Kasumi-1 (cell line): ENCODE results near the gene SLC23A2.
A peak's percentile ranks its signal among the peaks of the same experiment; 100 is the strongest.
"Not testable (repeated sequence)": the region's sequence is repeated elsewhere in the genome, so short reads cannot be mapped to it uniquely, and the experiment has no call there.

Source experiments
- DNase-seq, 2 experiments: peaks; one replicate each; lab custom pipeline; 2025; lab: John Stamatoyannopoulos, UW

SLC23A2 gene

DNA sequence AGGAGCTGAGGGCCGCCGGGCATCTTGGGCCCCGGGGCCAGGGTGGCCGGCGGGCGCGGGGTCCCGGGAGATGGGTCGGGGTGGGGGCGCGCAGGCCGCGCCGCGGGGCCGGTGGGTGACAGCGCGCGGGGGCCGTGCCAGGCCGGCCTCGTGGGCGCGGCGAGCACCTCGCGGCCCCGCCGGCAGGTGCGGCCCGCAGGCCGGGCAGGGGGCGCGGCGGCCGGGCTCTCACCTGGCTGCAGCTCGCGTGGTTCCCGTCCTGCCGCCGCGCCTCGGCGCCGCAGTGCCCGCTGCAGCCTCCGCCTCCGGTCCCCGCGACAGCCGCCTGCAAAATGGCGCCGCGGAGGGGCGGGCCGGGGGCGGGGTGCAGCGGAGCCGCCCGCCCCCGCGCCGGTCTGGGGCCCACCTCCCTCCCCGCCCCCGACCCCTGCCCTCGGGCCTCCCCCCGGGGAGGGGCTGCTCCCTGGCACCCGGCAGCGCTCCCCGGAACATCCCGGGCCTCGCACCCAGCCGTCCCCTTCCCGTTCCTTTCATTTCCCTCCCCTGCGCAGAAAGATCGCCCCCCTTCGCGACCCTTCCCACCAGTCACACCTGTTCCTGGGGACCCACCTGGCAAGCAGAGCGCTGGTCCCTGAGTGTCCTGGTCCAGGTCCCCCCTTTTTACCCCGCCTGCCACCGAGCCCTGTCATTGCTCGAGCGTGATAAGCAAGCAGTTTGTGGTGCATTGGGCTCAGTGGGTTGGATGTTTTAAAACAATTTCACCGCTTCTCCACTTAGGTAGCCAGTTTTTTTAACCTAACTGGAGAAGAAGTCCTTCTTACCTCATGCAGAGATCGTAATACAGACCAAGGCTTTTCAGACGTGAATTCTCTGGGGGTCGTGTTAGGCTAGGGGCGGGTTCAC lies at the start of gene SLC23A2:
Gene SLC23A2 (minus strand): TSS at position 337 of the 903 bp plus-strand sequence. CDS start 68,948 bp downstream, outside the sequence.
- DNase-seq, result peak; percentile 15 to 45

- DNase-seq, result peak; percentile 74 to 87
These were observed 45.5 kb upstream of the SLC23A2 start for GRCh38 chr20:5046656-5047339.

- DNase-seq, result no peak
These were observed 44.6 kb upstream of the SLC23A2 start for GRCh38 chr20:5045906-5046305.

DNA sequence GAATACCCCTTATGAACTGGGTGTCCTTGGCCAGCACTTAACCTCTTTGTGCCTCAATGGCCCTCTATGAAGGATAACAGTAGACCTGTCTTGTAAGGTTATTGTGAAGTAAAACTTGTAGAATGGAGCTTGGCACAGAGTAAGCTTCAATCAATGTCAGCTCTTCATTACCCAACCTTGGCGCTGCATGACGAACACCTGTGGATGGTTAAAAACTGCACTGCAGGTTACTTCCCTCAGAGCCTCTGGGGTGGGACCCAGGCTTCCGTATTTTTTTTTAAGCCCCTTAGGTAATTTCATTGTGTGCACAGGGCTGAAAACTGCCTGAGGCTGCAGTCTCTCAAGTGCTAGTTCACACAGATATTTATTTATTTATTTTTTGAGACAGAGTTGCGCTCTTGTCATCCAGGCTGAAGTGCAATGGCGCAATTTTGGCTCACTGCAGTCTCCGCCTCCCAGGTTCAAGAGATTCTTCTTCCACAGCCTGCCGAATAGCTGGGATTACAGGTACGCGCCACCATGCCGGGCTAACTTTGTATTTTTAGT lies 42.8 kb upstream of the SLC23A2 start:
- no peak for DNase-seq

GRCh38 chr20:5041433-5041832 lies 40.1 kb upstream of the SLC23A2 start:
- no peak for DNase-seq

DNA sequence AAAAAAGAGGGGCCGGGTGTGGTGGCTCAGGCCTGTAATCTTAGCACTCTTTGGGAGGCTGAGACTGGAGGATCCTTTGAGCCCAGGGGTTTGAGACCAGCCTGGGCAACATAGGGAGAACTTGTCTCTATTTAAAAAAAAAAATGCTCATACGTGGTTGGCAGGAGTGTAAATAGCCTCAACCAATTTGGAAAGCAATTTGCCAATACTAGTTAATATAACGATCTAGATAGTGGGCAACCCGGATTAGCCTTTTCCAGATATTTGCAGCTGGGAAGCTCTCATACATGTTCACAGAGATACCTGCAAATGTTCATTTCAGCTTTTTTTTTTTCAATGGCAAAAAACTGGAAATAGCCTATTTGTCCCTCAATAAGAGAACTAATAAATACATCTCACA lies 39.0 kb upstream of the SLC23A2 start:
- DNase-seq, result no peak

GRCh38 chr20:5039889-5040288 lies 38.6 kb upstream of the SLC23A2 start:
- no peak for DNase-seq

GRCh38 chr20:5039255-5039657 lies 37.9 kb upstream of the SLC23A2 start:
- peak; percentile 6 to 11 for DNase-seq

DNA sequence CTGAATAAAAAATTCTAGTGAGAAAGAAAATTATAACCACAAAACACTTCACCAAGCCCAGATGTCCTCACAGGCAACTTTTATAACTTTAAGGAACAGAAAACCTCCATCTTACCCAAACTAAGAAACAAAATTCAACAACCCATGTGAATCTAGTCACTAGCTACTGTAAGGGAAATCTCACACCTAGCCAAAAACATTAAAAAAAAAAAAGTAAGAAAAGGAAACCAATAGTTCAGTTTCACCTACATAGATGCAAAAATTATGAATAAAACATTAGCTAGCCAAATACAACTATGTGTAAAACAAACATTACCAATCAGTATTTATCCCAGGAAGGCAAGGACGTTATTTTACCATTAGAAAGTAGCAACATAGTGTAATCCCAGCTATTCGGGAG lies 35.5 kb upstream of the SLC23A2 start:
- no peak for DNase-seq

- not testable (repeated sequence) for DNase-seq
These were observed 34.2 kb upstream of the SLC23A2 start for GRCh38 chr20:5035518-5035917.

GRCh38 chr20:5033566-5033965 lies 32.3 kb upstream of the SLC23A2 start:
- DNase-seq, result no peak

DNA sequence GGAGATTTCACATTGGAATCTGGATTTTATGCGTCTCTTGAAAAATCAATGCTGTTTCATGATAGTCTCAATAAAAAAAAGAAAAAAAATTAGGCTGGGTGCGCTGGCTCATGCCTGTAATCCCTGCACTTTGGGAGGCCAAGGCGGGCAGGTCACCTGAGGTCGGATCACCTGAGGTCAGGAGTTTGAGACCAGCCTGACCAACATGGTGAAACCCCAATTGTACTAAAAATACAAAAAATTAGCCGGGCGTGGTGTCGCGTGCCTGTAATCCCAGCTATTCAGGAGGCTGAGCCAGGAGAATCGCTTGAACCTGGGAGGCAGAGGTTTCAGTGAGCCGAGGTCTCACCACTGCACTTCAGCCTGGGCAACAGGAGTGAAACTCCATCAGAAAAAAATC lies 30.4 kb upstream of the SLC23A2 start:
- not testable (repeated sequence) for DNase-seq

DNA sequence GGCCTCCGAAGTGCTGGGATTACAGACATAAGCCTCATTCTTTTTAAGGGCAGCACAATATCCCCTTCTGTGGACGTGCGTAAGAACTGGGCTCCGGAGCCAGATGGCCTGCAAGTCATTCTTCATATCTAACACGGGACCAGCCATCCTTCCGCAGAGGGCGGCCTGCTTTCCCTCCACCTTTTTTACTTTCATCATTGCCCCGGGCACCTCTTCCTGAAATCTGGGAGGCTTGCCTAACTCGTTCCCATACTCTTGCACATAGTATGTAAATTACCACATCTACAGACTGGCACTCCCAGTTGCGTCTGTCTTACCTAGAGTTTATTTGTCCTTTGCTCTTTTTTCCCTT lies 29.9 kb upstream of the SLC23A2 start:
- no peak for DNase-seq

DNA sequence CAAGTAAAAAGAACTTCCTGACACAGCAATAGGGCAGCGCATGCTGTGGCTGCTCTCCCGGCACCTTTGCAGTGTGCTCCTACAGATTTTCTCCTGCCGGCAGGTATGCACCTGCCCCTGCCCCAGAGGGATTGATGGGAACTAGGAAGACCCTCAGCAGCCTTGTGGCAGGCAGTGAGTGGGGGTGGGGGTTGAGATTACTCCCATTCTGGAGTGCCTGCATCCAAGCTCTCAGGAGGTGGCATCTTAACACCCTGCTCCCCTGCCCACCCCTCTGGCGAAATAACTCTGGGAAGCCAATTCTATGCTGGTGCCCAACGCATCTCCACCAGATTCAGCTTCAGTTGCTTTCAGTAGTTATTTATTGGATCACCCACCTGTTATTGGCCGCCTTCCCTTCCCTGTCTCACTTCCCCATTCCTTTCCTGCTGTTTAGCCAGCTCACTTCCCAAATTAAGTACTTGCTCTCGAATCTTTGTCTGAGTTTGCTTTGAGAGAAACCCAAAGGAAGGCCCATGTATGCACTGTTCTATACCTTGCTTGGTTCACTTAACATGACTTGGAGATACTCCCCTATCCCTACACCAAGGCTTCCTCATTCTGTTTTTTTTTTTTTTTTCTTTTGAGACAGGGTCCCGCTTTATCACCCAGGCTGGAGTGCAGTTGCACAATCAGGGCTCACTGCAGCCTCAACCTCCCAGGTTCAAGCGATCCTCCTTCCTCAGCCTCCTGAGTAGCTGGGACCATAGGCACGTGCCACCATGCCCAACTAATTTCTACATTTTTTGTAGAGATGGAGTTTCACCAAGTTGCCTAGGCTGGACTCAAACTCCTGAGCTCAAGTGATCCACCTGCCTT lies 29.3 kb upstream of the SLC23A2 start:
- DNase-seq, result no peak

- not testable (repeated sequence) for DNase-seq
These were observed 27.1 kb upstream of the SLC23A2 start for GRCh38 chr20:5028258-5029059.

DNA sequence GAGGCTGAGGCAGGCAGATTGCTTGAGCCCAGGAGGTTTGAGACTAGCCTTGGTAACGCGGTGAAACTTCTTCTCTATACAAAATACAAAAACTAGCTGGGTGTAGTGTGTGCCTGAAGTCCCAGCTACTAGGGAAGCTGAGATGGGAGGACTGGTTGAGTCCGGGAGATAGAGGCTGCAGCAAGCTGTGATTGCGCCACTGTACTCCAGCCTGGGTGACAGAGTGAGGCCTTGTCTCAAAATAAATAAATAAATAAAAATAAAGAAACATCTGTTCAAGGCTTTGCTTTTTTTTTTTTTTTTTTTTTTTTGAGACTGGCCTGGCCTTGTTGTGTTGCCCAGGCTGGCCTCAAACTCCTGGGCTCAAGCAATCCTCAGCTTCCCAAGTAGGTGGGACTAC lies 23.7 kb upstream of the SLC23A2 start:
- no peak for DNase-seq

- DNase-seq, result no peak
These were observed 22.8 kb upstream of the SLC23A2 start for GRCh38 chr20:5024103-5024502.

DNA sequence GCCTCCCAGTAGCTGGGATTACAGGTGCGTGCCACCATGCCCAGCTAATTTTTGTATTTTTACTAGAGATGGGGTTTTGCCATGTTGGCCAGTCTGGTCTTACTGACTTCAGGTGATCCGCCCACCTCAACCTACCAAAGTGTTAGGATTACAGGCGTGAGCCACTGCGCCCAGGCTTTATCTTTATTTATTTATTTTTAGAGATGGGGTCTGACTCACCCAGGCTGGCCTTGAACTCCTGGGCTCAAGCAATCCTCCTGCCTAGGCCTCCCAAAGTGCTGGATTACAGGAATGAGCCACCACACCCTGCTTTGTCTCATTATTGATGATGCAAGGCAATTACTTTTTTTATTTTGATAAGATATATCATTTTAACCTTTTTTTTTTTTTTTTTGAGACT lies 21.9 kb upstream of the SLC23A2 start:
- DNase-seq, result not testable (repeated sequence)

DNA sequence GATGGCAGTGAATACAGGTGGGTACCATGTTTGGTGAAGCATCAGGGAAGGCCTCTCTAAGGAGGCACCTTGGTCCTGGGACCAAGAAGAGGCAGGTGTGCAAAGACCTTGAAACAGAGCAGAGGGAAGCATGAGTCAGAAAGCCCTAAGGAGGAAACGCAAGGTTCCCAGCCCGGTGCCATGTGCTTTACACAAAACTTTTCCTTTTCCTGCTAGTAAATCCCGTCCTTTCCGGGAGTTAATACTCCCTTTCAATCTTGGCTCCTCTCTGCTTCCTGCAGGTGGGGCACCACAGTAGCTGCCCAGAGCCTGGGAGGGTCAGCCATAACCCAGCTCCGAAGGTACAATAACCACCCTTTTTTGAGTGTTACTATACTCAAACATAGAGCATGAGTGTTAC lies 19.4 kb upstream of the SLC23A2 start:
- DNase-seq, result no peak

- no peak for DNase-seq
These were observed 12.6 kb upstream of the SLC23A2 start for GRCh38 chr20:5013682-5014447.
